Measurements from ENCODE around the gene BCLAF1. TPM values are rescaled to one million over a fixed set of nuclear protein-coding genes. Genes with fewer than 3 reads are reported as not detected.

The BCLAF1 gene
- total RNA-seq, 1 donor = 181 TPM

DNA sequence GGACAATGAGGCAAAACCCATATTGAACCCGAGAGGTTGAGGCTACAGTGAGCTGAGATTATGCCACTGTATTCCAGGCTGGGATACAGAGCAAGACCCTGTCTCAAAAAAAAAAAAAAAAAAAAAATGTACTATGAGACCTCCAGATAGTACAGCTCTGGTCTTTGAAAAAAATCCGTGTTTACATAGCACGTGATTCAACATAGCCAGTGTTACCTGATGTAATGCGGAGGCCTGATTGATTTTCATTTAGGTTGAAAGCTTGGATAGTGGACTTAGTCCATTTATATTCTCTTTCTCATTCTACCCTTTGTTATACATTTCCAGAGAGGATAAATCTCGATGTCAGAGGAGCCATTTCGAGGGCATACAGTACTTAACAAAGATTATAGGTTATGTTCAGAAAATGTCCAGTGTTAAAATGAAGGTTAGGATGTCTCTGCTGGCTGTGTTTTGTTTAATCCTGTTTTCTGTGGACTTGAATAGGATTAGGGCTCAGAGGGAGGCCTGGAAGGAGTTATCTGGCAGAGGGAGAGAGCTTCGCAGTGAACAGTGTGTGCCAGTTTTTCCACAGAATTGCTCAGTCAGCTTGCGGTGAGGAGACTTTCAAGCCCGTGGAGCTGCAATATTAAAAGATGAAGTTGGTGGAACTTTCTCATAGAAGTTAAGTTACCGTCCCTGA is 33.9 kb upstream of the BCLAF1 start:
- no peak overlapping the region for H3K4me3 ChIP-seq (ENCODE audit: low read depth, low read length)
- TF ChIP-seq, protein P1, sequence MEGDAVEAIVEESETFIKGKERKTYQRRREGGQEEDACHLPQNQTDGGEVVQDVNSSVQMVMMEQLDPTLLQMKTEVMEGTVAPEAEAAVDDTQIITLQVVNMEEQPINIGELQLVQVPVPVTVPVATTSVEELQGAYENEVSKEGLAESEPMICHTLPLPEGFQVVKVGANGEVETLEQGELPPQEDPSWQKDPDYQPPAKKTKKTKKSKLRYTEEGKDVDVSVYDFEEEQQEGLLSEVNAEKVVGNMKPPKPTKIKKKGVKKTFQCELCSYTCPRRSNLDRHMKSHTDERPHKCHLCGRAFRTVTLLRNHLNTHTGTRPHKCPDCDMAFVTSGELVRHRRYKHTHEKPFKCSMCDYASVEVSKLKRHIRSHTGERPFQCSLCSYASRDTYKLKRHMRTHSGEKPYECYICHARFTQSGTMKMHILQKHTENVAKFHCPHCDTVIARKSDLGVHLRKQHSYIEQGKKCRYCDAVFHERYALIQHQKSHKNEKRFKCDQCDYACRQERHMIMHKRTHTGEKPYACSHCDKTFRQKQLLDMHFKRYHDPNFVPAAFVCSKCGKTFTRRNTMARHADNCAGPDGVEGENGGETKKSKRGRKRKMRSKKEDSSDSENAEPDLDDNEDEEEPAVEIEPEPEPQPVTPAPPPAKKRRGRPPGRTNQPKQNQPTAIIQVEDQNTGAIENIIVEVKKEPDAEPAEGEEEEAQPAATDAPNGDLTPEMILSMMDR (IDR thresholded peaks at IDR 0.05; ENCODE audit: insufficient read depth, low read length) = no peak
- peak; percentile 53 for DNase-seq (ENCODE audit: low read depth)

DNA sequence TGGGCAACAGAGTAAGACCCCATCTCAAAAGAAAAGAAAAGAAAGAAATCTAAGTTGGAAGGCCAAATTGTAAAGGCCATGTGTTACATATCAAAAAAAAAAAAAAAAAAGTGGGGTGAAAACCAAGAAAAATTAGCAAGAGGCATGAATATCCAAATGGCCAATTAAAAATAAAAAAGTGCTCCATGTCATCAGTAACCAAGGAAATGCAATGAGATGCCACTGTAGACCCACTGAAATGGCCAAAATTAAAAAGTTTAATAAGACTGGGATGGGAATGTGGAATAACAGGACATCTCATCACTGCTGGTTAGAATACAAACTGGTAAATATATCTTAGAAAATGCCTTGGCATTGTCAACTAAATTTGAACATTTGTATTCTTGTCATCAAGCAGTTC is 30.1 kb upstream of the BCLAF1 start:
- TF ChIP-seq, protein P1 (IDR thresholded peaks at IDR 0.05; ENCODE audit: insufficient read depth, low read length) = no peak
- no peak for DNase-seq (ENCODE audit: low read depth)

DNA sequence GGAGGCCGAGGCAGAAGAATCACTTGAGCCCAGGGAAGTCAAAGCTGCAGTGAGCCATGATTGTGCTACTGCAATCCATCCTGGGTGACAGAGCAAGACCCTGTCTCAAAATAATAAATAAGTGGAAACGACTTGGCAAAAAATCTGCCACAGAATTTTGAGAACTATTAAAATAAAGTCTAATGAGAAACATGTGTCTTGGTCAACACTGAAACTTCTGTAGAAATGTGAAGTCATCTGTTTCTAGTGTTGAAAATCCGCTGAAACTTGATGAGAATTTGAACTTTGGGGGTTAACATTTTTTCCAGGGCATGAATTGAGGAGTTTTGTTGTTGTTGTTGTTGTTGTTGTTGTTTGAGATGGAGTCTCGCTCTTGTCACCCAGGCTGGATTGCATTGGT is 29.0 kb upstream of the BCLAF1 start:
- DNase-seq (ENCODE audit: low read depth) = peak; percentile 8
- TF ChIP-seq, protein P1 (IDR thresholded peaks at IDR 0.05; ENCODE audit: insufficient read depth, low read length) = no peak
- no peak overlapping the region for H3K4me3 ChIP-seq (ENCODE audit: low read depth, low read length)

More for the DNA sequence above, 30.1 kb upstream of the BCLAF1 start:
- H3K4me3 ChIP-seq (ENCODE audit: low read depth, low read length) = no peak overlapping the region

DNA sequence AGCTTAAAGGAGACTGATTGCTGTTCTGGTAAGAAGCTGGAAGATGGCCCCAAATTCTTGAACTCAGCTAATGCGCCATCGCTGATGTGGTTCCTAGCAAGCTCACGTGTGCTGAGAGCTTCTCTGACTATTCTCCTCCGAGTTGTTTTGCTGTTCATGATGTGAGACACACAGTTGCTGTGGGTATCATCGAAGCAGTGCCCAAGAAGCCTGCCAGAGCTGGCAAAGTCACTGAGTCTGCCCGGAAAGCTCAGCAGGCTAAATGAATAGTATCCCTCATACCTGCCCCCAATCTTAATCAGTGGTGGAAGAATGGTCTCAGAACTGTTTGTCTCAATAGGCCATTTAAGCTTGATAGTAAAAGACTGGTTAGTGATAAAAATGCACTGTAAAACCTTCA is 28.3 kb upstream of the BCLAF1 start:
- TF ChIP-seq, protein P1 (IDR thresholded peaks at IDR 0.05; ENCODE audit: insufficient read depth, low read length) = no peak
- DNase-seq (ENCODE audit: low read depth) = no peak
- H3K4me3 ChIP-seq (ENCODE audit: low read depth, low read length) = no peak overlapping the region

DNA sequence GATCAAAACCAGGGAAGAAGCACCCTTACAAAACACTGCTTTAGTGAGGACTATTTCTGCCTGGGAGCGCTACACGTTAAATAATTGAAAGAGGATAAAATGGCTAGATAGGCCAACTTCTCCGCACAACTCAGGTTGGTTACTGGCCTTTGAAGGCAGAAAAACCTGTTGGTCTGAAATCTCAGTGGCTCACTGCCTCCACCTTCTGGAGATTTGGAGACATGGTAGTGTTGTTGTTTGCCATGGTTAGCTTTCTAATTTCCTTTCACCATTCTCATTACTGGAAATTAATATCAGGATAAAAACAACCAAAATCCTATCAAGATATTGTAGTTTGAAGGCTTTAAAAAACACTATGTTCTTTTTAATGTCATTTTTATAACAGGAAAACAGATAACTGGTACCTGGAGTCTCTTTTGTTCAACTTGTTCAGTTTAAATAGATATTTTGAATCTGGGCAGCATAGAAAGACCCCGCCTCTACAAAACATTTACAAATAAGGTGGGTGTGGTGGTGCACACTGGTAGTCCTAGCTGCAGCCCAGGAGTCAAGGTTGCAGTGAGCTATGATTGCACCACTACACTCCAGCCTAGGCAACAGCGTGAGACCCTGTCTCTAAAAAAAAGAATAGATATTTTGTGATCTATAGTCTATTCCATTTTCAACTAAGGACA is 27.5 kb upstream of the BCLAF1 start:
- TF ChIP-seq, protein P1 (IDR thresholded peaks at IDR 0.05; ENCODE audit: insufficient read depth, low read length) = peak; percentile 91
- no peak overlapping the region for H3K4me3 ChIP-seq (ENCODE audit: low read depth, low read length)
- peak; percentile 80 for DNase-seq (ENCODE audit: low read depth)

DNA sequence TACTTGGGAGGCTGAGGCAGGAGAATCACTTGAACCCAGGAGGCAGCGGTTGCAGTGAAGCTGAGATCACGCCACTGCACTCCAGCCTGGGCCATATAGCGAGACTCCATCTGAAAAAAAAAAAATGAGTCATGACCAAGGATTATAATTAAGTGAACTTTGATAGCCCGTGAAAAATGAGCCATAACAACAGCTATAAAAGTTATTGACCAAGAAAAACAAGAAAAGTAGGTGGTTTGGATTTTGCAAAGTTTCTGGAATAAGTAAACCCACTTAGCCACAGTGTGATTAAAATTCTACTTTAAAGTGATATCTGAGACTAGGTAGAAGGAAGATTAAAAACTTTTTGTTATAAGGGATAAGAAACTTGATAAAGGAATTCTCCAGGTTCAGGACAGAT is 25.9 kb upstream of the BCLAF1 start:
- no peak for DNase-seq (ENCODE audit: low read depth)
- TF ChIP-seq, protein P1 (IDR thresholded peaks at IDR 0.05; ENCODE audit: insufficient read depth, low read length) = no peak
- no peak overlapping the region for H3K4me3 ChIP-seq (ENCODE audit: low read depth, low read length)

All from fibroblast of the aortic adventitia (primary cell).